Osteoblast (primary cell): ENCODE data around the gene SH3BP2. TPM values are rescaled to one million over a fixed set of nuclear protein-coding genes. Genes with fewer than 3 reads are reported as not detected.
A peak's percentile ranks its signal among the peaks of the same experiment; 100 is the strongest.

Experiments
- DNase-seq: peaks from one replicate; pipeline ENCODE4 v3.0.0; 2011; ENCODE audit warnings: low spot score, mixed read lengths; ENCODE audit not compliant: insufficient read length; ENCODE audit errors: missing footprints
- H2AFZ ChIP-seq: 2 replicates; pipeline ENCODE4 v1.6.0; 2011; ENCODE audit warnings: mild to moderate bottlenecking, low read length
- H3K27ac ChIP-seq: 2 replicates; pipeline ENCODE4 v1.5.1; 2011; ENCODE audit warnings: mild to moderate bottlenecking, low read depth, low read length, moderate library complexity
- H3K27me3 ChIP-seq: 2 replicates; pipeline ENCODE4 v1.6.0; 2012; ENCODE audit warnings: mild to moderate bottlenecking, control low read depth, inconsistent platforms, low read length, moderate library complexity; ENCODE audit not compliant: insufficient read depth
- H3K36me3 ChIP-seq: 2 replicates; pipeline ENCODE4 v1.5.1; 2011; ENCODE audit warnings: mild to moderate bottlenecking, low read length, control low read depth, moderate library complexity; ENCODE audit not compliant: insufficient read depth
- H3K4me1 ChIP-seq: 2 replicates; pipeline ENCODE4 v1.5.1; 2011; ENCODE audit warnings: mild to moderate bottlenecking, low read length, control low read depth, moderate library complexity; ENCODE audit not compliant: insufficient read depth
- H3K4me2 ChIP-seq: 2 replicates; pipeline ENCODE4 v1.6.0; 2011; ENCODE audit warnings: mild to moderate bottlenecking, low read length; ENCODE audit not compliant: insufficient read depth
- H3K4me3 ChIP-seq: fragments of 200-600 bp; sonication (generic); 3 replicates; pipeline ENCODE4 v1.5.1; 2012; ENCODE audit warnings: mild to moderate bottlenecking, low read length, inconsistent platforms; ENCODE audit not compliant: insufficient read depth
- H3K79me2 ChIP-seq: 2 replicates; pipeline ENCODE4 v1.6.0; 2012; ENCODE audit warnings: mild to moderate bottlenecking, low read length, control low read depth, inconsistent platforms; ENCODE audit not compliant: insufficient read depth
- H3K9me3 ChIP-seq: 2 replicates; pipeline ENCODE4 v1.5.1; 2011; ENCODE audit warnings: low read depth, low read length, control low read depth
- H4K20me1 ChIP-seq: 2 replicates; pipeline ENCODE4 v1.6.0; 2012; ENCODE audit warnings: mild to moderate bottlenecking, low read length, control low read depth; ENCODE audit not compliant: insufficient read depth
- total RNA-seq: library from RNA; depleted of rRNA; stranded (reverse); fragments of >200 nt; gene quantifications from 2 replicates; pipeline ENCODE4 v1.2.3, GENCODE V29; 2012
- TF ChIP-seq, protein P1 (sequence below): IDR thresholded peaks from 2 replicates; pipeline ENCODE4 v1.5.1; 2011; ENCODE audit warnings: mild to moderate bottlenecking, low read depth, low read length, moderate library complexity; ENCODE audit errors: extremely low read depth

The SH3BP2 gene
- total RNA-seq, 1 donor = 26.4 TPM

DNA sequence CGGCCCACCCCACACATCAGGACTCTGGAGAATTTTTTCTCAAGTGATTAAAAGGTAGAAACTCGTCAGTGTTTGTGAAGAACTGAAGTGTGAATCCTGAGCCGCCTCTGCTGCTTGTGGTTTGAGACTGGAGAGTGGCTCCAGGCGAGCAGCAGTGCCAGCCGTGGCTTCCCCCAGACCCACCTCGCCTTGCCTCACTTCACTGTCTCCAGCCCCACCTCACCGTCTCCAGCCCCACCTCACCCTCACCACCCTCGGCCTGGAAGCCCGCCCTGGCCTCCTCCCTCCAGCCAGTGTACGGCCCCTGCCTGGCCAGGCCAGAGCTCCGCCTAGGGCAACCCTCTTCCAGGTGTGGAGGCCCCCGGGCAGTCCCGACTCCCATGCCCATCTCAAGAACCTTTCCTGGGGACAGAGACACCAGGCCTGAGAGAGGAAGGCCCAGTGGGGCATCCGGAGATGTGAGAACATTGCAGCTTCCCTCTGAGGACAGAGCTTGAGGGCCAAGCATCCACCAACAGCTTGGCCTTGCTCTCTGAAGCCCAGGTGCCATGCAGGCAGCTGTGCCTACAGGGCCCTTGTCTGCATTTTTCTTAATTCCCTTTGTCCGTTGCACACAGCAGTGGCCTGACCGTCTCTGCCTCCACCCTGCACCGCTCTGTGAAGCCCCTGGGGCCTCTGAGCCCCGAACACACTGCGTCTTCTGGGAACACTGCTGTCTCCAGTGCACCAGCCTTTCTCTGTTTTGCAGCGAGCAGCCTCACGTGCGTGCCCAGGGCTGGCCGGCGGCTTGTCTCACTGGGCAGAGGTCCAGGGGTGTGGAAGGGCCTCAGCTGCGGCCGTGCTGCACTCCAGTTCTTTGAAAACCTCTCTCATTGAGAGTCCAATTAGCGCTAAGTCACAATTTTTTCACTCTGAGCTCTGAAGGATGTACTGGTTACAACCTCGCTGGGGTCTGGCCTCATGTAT lies 13.8 kb downstream of the SH3BP2 start:
- peaks cover 8% of the 10 kb centered on the region for H3K4me1 ChIP-seq
- H2AFZ ChIP-seq = no peak overlapping the region
- peaks cover 64% of the 10 kb centered on the region for H3K79me2 ChIP-seq
- no peaks in the 10 kb centered on the region for H3K9me3 ChIP-seq
- H4K20me1 ChIP-seq = peaks cover 5% of the 10 kb centered on the region
- TF ChIP-seq, protein P1, sequence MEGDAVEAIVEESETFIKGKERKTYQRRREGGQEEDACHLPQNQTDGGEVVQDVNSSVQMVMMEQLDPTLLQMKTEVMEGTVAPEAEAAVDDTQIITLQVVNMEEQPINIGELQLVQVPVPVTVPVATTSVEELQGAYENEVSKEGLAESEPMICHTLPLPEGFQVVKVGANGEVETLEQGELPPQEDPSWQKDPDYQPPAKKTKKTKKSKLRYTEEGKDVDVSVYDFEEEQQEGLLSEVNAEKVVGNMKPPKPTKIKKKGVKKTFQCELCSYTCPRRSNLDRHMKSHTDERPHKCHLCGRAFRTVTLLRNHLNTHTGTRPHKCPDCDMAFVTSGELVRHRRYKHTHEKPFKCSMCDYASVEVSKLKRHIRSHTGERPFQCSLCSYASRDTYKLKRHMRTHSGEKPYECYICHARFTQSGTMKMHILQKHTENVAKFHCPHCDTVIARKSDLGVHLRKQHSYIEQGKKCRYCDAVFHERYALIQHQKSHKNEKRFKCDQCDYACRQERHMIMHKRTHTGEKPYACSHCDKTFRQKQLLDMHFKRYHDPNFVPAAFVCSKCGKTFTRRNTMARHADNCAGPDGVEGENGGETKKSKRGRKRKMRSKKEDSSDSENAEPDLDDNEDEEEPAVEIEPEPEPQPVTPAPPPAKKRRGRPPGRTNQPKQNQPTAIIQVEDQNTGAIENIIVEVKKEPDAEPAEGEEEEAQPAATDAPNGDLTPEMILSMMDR = no peak
- H3K36me3 ChIP-seq = no peaks in the 10 kb centered on the region
- no peak overlapping the region for H3K4me3 ChIP-seq
- no peaks in the 10 kb centered on the region for H3K27me3 ChIP-seq
- no peak overlapping the region for H3K27ac ChIP-seq
- peak; percentile 74 for DNase-seq
- no peak overlapping the region for H3K4me2 ChIP-seq

DNA sequence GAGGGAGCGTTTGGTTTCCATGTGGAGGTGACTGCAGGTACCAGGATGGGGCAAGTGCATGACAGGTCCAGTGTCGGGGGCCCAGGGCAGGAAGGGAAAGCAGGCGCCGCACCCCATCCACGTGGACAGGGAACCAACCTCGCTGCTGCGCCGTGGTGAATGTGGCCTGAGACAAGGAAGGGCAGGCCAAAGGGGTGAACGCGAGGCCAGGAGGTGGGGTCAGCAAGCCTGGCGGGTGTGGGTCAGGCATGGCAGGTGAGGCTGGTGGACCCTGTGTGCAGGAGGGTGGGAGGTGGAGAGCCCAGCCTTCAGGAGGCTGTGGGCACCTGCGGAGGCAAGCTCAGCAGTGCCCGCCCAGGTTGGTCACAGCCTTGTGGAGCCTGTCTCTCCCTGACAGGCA lies 14.7 kb downstream of the SH3BP2 start:
- Histone ChIP-seq H4K20me1 (peaks cover 5% of the 10 kb centered on the region), H3K36me3 (no peaks in the 10 kb centered on the region), H3K27me3 (no peaks in the 10 kb centered on the region), H3K4me1 (peaks cover 16% of the 10 kb centered on the region), H3K9me3 (no peaks in the 10 kb centered on the region), H3K79me2 (peaks cover 72% of the 10 kb centered on the region), H3K4me3 (no peak overlapping the region), H3K27ac (no peak overlapping the region), H3K4me2 (no peak overlapping the region), H2AFZ (no peak overlapping the region)
- no peak for DNase-seq
- TF ChIP-seq, protein P1 = no peak

DNA sequence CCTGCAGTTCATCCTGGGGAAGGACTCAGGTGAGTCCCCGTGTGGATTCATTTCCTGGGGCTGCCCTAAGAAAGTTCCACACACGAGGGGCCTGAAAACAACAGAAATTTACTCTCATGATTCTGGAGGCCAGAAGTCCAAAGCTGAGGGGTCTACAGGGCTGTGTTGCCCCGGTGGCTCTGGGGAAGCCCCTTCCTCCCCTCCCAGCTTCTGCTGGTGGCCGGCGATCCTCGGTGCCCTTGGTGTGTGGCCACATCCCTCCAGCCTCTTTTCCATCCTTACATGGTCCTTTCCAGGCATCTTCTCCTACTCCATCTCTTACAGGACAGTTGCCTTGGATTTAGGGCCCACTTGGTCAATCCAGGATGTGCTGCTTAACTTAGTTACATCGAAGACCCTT lies 15.1 kb downstream of the SH3BP2 start:
- Histone ChIP-seq H3K27me3 (no peaks in the 10 kb centered on the region), H3K36me3 (no peaks in the 10 kb centered on the region), H3K4me1 (peaks cover 19% of the 10 kb centered on the region), H3K27ac (no peak overlapping the region), H4K20me1 (peaks cover 5% of the 10 kb centered on the region), H3K9me3 (no peaks in the 10 kb centered on the region), H3K79me2 (peaks cover 72% of the 10 kb centered on the region), H2AFZ (no peak overlapping the region), H3K4me3 (no peak overlapping the region), H3K4me2 (no peak overlapping the region)
- DNase-seq = no peak
- TF ChIP-seq, protein P1 = no peak

DNA sequence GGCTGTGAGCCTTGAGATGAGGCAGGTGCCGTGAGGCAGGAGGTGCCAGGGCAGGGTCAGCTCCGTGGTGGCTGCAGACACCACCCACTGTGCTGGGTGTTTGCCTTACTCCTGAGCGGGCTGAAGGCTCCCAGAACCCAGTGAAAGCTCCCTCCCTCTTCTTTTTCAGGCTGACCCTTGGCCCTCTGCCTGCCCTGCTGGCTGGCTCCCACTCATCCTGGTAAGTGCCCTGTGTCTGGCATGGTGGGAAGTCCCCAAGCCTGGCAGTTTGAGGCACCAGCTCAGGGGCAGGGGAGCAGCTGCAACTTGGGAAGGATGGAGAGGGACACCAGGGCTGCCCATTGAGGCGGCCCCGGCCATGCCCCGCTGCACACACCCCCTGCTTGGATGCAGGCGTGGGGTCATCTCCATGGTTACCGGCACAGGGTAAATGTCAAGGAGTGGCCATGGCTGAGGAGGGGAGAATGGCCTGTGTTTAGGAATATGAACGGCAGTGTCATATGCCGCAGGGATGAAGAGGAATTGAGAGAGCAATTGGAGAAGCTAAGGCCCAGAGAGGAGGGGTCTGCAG lies 16.8 kb downstream of the SH3BP2 start:
- no peaks in the 10 kb centered on the region for H3K36me3 ChIP-seq
- TF ChIP-seq, protein P1 = no peak
- H3K4me3 ChIP-seq = no peak overlapping the region
- H3K27ac ChIP-seq = no peak overlapping the region
- H3K9me3 ChIP-seq = no peaks in the 10 kb centered on the region
- H3K4me2 ChIP-seq = no peak overlapping the region
- DNase-seq = no peak
- no peak overlapping the region for H2AFZ ChIP-seq
- H3K4me1 ChIP-seq = peaks cover 19% of the 10 kb centered on the region
- H3K79me2 ChIP-seq = peaks cover 77% of the 10 kb centered on the region
- H4K20me1 ChIP-seq = no peaks in the 10 kb centered on the region
- H3K27me3 ChIP-seq = no peaks in the 10 kb centered on the region
